Nucleus accumbens (tissue), 56 donors: Measurements from ENCODE around the gene CROCC2.

Experiments
- DNase-seq, 56 donors: peaks; one replicate each; lab custom pipeline; 2025; lab: John Stamatoyannopoulos, UW

CROCC2 gene

GRCh38 chr2:241025639-241026038, 119.5 kb downstream of the CROCC2 start:
- no peak for DNase-seq

DNA sequence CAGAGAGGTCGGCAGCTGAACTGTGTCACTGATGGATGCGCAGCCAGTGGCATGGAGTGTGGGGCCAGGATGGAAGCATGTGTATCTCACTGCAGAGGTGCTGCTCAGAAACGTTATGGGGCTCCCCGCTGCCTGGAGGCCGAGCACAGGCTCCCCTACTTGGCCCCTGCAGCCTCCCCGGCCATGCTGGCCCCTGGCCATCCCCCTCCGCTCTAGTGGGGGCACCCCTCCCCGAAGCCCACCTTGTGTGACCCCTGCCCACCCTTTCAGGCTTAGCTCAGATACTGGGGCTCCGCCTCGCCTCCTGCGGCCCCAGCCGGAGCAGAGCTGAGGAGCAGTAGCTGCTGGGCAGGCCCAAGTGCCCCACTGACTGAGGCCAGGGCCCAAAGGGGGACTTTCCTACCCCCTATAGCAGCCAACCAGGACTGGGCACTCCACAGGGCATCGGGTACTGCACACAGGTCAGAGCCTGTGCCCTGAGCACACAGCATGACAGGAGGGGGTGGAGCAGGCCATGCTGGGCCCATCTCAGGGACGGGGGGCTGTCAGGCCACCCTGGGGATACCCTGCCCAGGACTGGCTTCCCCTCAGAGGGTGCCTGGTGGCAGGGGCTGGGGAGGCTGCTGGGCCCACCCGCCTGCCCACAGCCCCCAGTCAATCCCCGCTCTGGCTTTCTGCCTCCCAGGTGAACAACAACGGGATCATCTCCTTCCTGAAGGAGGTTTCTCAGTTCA, 123.6 kb downstream of the CROCC2 start:
- no peak for DNase-seq

DNA sequence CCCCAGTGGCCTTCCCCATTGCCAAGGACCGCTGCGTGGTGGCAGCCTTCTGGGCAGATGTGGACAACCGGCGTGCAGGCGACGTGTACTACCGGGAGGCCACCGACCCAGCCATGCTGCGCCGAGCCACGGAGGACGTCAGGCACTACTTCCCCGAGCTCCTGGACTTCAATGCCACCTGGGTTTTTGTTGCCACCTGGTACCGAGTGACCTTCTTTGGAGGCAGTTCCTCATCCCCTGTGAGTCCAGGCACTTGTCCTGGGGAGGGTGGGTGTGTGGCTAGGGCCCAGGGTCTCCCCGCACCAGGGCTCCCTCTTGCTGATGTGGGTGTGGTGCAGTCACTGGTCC, 124.2 kb downstream of the CROCC2 start:
- no peak for DNase-seq

DNA sequence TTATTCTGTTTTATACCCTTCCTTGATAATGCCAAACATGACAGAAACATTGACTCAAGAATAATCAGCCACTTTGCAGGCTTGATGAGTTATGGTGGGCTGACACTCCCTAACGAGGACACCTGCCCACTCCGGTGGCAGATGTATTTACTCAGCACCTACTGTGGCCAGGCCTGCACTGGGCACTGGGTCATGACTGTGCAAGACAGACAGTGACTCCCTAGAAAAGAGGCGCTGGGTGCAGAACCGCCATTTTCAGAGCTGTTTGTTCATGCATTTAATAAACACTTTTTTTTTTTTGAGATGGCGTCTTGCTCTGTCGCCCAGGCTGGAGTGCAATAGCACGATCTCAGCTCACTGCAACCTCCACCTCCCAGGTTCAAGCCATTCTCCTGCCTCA, 124.7 kb downstream of the CROCC2 start:
- DNase-seq, result no peak

GRCh38 chr2:241031436-241032165, 125.5 kb downstream of the CROCC2 start:
- DNase-seq, result no peak

GRCh38 chr2:241033336-241033987, 127.3 kb downstream of the CROCC2 start:
- DNase-seq, result no peak

DNA sequence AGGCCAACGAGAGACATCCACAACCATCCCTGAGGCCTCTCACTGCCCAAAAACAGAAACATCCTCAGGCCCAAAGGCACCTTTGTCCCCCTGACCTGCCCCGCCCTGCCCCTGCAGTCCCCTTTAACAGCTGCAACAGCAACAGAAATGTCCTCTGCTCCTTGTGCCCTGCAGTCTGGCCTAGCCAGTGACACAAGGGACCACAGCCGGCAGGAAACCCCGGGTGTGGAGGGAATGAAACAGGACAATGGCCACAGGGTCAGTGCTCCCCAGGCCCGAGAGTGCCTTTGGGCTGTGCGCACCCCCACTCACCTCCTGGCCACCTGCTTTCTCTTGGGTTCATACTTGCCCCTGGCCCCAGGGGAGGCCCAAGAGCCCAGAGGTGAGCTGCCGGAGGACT, 127.9 kb downstream of the CROCC2 start:
- DNase-seq, result no peak

DNA sequence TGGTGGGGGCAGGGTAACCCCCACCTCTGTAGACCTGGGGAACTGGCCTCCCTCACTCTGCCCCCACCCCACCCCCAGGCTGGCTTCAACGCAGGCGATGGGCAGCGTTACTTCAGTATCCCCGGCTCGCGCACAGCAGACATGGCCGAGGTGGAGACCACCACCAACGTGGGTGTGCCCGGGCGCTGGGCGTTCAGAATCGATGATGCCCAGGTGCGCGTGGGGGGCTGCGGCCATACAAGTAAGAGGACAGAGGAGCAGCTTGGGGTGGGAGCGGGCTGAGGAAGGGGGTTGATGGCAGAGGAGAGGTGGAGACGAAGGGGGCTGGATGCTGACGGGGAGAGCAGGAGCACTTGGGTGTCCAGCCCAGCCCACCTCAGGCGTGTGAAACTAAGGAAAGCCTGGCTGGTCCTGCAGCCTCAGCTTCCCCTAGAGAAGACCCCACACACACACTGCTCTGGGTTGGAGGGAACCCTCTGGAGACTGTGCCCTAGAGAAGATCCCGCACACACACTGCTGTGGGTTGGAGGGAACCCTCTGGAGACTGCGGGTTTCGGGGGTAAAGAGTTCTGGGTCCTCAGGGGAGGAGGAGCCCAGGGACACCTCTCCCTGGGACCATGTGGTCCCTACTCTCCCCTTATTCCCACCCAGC, 128.5 kb downstream of the CROCC2 start:
- DNase-seq, result no peak

DNA sequence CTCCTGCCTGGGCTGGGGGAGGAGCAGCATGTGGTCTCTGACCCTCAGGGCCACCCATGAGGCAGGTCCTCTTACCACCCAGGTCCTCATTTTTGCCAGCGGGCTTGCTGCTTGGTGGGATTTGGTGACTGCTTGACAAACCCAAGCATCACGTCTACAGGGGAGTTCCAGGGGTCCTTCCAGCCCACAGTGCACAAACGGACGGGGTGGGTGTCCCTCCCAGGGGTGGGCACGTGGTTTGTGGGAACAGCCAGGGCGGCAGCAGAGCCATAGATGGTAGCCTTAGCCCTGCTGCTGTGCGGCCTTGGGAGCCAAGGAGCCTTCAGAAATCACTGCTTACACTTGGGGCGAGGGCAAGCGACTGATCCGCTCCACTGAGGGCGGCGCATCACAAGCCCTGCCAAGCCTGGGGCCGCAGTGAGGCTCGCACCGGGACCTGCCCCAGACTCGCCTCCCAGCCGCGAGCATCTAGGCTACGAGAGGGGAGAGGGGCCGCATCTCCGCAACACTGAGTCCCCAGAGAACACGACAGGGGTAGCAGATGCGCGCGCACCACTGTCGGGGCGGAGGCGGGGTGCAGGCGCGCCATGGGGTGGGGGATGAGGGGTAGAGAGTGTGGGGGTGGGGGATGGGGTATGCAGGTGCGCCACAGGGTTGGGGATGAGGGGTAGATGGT, 129.1 kb downstream of the CROCC2 start:
- peak in 15 of 56 donors; percentile 10 to 72 (median 30) for DNase-seq

GRCh38 chr2:241035818-241036396, 129.8 kb downstream of the CROCC2 start:
- peak in 8 of 56 donors; percentile 32 to 61 (median 42) for DNase-seq

GRCh38 chr2:241036397-241036963, 130.3 kb downstream of the CROCC2 start:
- no peak for DNase-seq

DNA sequence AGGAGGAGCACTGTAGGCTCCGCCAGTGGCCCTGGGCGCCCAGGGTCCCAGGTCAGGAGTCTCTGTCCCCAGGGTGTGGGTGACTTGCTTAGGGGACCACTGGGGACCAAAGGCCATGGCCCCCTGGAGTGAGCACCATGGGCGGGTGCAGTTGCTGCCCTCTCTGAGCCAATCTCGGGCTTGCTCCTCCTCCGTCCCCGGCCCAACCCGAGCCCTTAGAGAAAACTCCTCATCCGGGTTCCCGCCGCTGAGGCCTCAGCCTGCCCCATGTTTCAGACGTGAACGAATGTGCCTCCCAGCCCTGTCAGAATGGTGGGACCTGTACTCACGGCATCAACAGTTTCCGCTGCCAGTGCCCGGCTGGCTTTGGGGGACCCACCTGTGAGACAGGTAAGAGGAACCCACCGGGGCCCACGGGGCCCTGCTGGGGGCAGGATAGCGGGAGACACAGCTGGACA, 130.9 kb downstream of the CROCC2 start:
- no peak for DNase-seq

GRCh38 chr2:241037498-241037897, 131.4 kb downstream of the CROCC2 start:
- DNase-seq, result no peak

GRCh38 chr2:241038374-241039180, 132.4 kb downstream of the CROCC2 start:
- no peak for DNase-seq

- DNase-seq, result no peak
Observed at GRCh38 chr2:241039416-241039815, 133.3 kb downstream of the CROCC2 start.

DNA sequence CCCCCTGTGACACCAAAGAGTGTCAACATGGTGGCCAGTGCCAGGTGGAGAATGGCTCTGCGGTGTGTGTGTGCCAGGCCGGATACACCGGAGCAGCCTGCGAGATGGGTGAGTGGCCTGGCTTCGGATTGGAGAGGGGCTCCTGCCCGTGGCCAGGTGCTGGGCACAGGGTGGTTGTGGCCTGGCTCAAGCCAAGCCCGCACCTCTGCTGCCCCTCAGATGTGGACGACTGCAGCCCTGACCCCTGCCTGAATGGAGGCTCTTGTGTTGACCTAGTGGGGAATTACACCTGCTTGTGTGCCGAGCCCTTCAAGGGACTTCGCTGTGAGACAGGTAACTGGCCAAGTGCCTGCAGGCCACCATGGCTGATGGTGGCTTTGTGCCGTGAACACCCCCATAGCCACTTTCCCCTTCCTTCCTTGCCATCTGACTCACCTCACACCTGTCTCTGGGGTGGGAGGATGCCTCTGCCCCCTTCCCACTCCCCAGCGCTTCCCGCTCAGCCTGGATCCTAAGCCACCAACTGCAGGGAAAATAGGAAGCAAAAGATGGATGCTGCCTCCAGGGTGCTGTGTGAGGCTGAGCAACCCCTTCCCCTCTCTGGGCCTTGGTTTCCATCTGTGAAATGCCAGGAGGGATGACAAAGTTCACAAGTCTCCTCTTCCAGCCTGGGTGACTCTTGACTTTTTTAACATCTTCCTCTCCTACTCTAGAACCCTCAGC, 134.1 kb downstream of the CROCC2 start:
- DNase-seq, result no peak

DNA sequence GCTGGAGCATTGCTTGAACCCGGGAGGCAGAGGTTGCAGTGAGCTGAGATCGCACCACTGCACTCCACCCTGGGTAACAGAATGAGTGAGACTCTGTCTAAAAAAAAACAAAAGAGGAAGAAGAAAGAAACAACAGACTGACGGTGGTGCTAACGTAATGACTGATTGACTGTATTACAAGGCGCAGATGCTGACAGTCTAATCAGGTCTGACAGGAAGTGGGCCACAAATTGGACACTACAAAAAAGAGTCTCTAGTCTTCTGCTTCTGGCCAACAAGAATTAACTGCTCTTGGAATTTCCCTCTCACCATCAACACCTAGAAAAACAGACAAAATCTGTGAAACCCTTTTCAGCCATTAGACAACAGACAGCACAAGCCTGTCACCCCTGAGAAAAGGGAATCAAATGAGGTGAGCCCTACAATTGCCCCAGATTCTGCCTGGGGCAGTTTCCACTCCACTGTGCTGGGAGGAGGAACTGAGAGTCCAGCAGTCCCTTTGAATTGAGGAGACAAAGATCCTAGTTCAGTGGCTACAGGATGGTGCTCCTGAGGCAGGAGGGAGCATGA, 135.5 kb downstream of the CROCC2 start:
- DNase-seq, result no peak
